Activated CD4-positive, alpha-beta T cell treated with anti-CD3 and anti-CD28 coated beads for 4 hours (primary cell): ENCODE results near the gene DUS1L.

Experiments used
- DNase-seq, 2 donors: peaks; one replicate each; pipeline ENCODE4 v3.0.0-alpha.2; 2020

The DUS1L gene

DNA sequence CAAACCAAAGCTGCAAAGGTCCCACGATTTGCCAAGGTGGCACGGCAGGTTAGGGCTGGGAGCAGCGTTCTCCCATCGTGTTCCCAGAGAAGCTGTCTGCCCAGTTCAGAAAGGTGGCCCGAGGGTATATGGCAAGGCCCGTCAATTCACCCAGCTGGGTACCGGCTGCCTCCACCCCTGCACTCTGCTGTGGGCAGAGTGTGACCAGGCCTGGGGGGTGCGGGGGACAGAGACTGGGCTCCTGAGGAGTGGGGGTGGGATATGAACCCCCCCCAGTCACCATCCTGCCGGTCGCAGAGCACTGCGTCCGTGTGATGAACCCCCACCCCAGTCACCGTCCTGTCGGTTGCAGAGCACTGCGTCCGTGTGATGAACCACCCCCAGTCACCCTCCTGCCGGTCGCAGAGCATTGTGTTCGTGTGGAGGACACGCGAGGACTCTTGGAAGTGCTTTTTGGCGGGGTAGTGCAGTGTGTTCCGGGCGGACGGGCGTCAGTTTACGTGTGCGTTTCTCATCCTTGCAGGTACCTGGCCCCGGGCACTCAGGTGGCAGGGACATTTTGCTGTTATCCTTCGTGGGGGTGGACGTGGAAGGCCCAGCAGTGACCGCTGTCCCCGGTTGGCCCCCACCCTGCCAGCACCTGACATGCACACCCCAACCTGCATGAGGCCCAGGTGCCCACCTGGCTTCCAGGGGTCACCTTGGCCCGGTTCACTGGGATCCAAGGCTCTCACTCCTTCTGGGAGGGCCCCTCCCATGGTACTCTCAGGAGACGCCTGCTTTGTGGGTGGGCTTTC, 35.1 kb upstream of the DUS1L start:
- DNase-seq: no peak

DNA sequence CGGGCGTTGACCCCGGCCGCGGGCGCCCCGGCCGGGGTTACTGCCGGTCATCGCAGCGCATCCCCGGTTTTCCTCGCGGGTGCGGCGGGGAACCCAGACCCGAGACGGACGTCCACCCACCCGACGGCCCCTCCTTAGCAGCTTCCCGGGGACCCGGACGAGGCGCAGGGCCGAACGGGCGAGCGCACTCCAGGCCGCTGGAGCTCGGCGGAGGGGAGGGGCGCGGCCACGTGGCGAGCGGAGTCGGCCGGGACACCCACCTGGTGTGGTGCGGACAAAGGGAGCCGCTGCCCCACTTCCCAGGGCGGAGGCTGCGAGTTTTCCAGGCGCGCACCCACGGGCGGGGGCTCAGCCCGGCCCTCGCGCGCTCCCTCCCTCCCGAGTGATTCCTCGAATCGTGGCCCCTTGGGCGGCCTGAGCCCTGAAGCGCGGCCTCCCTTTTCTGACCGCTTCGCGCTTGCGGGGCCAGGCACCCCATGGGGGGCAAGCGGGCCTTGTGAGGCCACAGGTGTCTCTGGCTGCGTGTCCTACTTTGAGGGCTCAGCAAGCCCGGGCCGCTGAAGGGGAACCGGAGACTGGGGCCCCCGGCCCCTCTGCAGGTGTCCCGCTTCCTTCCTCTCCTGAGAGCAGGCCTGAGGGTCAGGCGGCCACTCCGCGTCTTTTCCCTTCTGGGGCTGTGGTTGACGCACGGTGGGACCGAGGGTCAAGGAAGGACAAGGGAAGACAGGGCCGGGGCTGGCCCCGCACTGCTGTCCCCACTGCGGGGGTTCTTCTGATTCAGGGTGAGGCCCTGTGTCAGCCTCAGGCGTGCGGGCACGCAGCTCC, 33.5 kb upstream of the DUS1L start:
- no peak for DNase-seq

DNA sequence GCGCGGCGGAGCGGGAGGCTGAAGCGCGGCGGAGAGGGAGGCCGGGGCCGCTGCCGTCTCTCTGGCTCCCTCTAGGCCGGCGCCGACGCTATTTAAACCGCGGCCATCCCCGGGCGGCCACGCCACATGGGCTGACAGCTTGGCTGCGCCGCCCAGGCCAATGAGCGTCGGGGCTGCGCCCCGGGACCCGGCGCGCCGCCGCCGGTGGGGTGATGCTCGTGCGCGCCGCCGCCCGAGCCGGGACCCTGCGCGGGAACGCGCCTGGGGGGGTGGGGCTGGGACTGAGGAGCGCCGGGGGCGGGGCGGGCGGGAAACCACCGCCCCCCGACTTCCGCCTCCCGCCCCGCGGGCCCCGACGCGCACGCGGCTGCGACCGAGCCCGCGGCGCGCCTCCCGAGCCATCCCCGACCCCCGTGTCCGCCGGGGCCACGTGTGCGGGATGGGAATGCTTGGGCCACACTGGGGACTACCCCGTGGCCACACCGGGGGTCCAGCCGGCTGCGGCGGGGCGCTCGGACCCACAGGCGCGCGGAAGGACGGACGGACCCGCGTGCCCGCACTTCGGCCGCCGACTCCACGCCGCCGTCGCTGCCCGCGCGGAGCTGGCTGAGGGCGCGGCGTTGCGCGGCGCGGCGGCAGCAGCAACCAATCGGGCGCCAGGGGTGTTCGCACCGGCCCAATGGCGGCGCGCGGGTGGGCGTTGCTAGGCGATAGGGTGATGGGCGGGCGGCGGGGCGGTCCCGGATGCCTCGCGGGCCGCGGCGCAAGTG, 32.8 kb upstream of the DUS1L start, which contains the start of gene FASN:
Gene FASN (minus strand): TSS at position 68 of the 770 bp plus-strand sequence. CDS start 1,791 bp downstream, outside the sequence.
- DNase-seq: peak; percentile 92 to 93

DNA sequence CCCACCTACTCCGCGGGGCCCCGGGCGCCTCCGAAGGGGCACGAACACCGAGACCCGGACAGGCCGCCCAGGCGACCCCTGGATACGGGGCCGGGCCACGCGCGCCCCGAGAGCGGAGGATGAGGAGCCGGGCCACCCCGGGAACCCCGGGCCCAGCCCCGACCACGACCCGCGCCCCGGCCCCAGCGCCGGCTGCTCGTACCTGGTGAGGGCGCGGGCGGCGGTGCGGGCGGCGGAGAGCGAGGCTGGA, 32.2 kb upstream of the DUS1L start:
- DNase-seq: peak; percentile 49 to 67

DNA sequence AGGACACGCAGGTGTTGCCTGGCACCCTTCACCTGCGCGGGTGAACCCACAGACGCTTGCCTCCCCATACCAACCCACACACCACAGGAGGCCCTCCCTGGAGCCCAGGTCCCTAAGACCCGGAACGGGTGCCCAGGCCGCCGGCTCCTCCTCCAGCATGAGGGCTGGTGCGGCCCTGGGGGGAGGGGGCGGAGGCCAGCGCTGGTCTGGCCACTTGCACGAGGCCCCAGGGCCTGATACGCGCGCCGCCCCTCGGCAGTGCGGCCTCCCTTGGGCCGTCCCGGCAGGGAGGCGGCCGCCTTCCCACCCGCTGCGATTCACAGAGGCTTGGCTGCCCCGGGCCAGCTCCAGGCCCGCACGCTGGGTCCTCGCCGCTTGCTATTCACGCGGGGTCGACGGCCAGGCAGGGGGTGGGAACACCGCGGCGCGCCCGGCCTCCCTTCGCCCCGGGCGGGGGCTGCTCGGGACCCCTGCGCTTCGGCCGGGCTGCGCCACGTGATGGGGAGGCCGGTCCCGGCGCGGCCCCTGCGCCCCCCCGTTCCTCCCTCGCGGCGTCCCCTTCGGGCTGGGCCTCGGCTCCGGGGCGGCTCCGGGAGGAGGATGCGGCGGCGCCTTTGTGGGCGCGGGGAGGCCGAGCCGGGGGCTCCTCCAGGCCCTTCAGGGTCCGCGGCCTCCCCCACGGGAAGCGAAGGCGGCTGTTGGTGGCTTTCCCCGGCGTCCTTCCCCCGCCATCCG, 31.7 kb upstream of the DUS1L start:
- peak in 1 of 2 donors; percentile 34 for DNase-seq

DNA sequence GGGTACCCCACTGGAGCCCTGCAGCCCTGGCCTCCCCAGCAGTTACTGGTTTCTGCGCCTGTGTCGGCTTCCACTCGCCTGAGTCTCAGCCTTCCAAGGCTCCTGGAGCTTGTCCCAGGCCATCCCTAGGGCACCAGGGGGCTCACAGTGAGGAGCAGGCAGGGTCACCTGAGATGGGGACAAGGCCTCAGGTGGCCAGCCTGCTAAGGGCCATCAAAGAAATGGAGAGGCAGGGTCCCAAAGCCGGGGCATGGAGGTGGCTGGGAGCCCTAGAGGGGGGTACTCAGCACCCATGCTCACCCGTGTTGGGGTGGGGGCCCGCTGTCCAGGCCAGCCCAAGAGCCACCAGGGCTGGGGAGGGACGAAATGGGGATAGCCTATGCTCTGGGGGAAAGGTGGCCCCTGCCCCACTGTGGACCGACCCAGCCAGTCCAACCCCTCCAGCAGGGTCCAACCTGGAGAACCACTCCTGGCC, 31.1 kb upstream of the DUS1L start:
- no peak for DNase-seq

DNA sequence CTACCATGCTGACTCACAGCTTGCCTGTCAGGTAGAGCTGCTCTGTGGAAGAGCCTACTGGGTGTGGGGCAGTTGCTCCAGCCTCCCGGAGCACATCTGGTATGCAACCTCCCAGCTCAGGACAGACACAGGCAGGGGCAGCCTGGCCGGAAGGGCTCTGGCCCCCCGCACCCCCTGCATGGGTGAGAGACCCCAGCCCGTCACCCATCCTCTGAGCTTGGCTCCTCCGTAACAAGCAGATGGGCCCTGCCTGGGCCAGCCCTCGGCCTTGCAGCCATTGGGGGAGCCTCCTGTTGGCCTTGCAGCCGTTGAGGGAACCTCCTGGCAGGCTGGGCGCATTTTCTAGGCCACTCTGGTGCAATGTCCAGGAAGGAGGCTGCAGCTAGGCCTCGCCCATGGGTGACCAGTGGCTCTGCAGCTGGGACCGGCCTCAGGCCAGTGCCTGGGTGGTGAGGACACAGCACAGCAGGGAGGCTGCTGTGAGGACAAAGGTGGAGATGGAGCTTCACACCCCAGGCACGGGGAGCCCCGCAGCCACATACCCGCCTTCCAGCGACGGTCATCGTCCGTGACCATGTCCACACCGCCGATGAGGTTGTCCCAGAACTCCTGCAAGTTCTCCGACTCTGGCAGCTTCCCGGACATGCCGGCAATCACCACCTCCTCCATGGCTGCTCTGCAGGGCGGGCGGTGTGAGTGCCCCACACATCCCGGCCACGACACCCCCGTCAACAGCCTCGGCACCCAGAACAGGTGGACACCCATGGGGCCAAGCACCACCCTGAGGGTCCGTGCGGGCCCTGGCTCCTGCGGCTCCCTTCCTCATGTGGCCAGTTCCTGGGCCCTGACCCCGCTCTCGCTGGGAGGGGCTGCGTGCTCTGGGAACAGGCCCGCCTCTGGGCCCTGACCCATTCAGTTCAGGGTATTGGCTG, 30.4 kb upstream of the DUS1L start:
- DNase-seq: no peak

DNA sequence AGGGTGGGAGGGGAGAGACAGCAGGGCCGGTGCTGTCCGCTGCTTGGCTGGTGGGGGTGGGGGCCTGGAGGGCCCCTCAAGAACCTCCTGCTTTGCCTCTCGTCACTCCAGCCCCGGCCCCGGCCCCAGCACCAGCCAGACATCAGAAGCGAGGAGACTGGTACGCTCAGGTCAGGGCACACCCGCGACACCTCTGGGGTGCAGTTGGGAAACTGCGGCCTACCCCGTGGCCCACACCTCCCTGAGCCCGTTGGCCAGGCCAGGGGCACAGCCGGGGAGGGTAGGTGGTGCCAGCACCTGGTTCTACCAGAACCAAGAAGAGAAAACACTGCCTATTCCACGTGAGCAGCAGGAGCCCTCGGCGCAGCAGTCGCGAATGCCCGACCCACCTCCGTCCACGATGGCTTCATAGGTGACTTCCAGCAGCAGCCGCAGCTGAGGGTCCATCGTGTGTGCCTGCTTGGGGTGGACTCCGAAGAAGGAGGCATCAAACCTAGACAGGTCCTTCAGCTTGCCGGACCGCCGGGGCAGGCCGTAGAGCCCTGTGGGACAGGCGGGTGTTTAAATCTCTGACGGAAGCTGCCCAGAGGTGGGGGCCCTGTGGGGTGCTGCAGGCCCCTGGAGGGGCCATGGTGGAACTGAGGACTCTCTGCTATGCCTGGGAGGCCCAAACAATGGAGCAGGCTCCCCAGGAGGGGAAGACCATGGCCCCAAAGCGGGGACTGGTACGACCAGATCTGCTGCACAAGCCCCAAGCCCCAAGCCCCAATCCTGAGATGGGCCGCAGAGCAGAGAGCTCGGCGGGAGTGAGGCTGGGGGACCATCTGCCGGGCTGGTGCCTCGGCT, 29.6 kb upstream of the DUS1L start:
- no peak for DNase-seq

DNA sequence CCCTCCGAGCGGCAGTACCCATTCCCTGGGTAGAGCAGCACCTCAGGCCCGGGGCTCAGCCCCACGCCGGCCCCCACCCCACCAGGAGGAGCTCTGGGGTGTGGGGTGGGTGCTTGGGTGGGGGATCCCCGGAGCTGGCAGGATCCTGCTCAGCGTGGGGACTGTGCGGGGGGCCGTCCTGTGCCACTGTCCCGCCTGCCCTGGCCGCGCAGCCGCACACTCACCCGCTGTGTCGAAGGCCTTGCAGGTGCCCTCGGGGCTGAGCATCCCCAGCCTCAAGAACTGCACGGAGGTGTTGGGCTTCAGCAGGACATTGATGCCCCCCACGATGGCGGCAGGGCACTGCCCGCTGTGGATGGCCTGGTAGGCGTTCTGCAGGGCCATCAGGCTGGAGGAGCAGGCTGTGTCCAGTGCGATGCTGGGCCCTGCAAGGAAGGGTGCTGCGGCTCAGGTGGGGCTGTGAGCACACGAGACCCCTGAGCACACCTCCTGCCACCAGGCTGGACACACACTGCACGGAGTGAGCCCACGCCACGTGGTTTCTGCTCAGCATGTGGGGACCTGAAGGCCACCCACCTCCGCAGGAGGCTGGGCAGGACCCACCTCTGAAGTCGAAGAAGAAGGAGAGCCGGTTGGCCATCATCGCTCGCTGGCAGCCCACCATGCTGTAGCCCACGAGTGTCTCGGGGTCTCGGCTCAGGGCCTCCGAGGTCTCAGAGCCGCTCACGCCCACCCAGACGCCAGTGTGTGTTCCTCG, 27.6 kb upstream of the DUS1L start:
- DNase-seq: no peak

DNA sequence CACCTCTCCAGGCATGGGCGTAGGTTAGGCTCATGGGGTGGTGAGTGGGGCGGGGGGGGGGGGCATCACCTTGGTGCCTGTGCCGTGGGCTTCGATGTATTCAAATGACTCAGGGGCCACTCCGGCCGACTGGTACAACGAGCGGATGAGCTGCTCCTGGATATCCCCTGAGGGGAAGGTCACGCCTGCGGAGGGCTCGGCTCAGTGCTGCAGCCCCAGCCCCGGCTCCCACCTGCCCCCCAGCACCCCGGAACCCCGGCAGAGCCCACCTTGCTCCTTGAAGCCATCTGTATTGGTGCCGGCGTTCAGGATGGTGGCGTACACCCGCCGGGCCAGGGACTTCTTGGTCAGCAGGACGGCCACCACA, 27.0 kb upstream of the DUS1L start:
- no peak for DNase-seq

DNA sequence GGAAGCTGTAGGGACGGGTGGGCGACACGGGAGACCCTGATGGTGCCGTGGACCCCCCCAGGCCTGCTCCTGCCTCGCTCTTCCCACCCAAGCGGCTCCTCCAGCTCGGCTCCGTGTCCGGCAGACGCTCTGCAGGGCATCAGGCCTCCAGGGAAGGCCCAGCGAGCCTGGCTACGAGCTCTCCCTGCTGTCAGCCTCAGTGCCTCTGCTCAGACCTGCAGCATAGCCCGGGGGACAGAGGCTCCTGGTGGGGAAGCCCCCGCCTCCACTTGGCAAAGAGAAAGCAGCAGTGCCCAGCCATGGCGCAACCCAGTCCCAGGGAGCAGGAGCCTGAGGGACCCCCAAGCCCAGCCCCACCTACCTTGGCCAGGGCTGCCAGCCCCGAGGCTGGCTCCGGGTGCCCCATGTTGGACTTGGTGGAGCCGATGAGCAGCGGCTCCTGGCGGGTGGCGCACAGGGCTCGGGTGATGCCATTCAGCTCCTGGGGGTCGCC, 26.5 kb upstream of the DUS1L start:
- DNase-seq: no peak

DNA sequence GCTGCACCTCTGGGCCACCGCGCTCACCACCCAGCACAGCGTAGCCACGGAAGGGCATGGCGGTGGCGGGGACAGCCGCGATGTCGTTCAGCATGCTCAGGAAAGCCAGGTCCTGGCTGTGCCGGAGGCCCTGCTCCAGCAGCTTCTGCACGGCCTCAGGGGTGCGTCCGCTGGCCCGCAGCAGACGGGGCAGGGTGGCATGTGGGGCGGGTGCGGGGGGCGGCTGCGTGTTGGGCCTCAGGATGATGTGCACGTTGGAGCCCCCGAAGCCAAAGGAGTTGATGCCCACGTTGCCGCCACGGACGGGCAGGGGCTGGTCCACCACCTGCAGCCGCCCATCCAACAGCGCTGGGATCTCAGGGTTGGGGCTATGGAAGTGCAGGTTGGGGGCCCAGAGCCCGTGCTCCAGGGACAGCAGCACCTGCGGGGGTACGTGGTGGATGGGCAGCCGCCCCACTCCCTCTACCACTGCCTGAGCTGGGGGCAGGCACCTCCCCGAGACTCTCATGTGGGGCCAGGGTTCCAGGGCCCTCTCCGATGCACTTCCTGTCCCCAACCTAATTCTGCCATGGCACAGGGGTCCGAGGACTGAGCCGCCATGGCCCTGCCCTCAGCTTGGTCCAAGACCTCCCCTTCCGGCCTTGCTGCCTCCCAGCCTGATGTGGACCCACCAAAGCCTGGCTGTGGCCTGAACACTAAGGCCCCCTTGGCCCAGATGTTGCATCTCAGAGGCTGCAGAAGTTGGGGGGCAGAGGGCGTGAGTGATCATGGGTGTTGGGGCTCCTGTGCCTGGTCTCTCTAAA, 25.9 kb upstream of the DUS1L start:
- no peak for DNase-seq

DNA sequence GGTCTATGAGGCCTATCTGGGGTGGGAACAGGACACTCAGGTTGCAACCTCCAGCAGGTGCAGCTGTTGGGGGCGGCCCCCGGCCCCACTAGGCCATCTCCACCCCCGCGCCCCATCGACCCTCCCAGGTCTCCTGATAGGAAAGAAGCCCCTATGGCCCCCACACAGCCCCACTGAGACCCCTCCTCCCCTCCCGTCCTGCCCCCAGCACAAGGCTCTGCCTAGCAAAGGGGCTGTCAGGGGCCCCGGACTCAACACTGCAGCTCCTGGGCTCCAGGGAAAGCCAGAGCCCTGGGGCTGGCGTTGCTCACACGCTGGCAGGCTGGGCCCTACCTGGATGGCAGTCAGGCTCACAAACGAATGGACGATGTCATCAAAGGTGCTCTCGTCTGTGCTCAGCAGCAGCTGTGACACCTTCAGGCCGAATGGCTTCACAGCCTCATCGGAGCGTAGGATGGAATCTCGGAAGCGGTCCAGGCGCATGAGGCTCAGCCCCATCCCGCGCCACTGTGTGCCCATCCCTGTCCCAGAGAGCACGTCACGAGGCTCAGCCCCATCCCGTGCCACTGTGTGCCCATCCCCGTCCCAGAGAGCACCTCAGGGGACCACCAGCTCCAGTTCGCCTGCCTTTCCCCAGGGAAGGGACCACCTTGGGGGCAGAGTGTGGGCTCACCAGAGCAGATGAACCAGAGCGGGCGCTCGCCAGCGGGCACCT, 25.1 kb upstream of the DUS1L start:
- DNase-seq: no peak

DNA sequence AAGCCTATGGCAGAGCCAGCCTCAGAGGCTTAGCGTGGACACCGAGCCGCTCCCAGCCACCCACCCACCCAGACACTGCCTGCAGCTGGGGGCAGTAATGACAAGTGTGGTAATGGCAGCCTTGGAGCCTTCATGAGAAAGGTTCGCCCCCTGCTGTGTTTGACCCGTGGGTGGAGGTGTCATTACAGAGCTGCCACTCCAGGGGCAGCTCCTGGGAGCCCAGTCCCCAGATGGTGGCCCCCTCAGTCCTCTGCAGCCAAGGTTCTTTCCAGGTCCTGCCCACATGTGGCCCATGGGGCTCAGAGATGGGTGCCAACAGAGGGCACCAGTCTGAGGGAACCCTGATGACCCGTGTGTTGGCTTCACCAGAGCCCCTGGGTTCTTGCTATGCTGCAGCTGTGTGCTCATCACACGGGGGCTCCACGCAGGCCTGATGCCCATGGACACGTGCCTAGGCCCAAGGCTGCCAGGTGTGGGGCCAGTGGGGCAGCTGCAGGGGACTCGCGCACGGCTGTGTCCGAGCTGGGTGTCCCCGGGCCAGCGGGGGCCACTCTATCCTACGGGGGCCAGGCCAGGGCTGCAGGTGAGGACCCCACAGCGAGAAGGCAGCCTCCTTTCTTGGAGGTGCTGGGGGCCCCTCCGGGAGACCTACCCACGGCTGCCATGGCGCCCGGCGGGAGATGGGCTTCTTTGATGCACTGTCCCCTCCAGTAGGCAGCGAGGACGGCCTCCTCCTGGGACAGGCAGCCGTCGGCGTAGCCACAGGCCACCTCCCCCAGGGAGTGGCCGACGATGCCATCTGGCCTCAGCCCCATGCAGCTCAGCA, 24.3 kb upstream of the DUS1L start:
- DNase-seq: no peak

DNA sequence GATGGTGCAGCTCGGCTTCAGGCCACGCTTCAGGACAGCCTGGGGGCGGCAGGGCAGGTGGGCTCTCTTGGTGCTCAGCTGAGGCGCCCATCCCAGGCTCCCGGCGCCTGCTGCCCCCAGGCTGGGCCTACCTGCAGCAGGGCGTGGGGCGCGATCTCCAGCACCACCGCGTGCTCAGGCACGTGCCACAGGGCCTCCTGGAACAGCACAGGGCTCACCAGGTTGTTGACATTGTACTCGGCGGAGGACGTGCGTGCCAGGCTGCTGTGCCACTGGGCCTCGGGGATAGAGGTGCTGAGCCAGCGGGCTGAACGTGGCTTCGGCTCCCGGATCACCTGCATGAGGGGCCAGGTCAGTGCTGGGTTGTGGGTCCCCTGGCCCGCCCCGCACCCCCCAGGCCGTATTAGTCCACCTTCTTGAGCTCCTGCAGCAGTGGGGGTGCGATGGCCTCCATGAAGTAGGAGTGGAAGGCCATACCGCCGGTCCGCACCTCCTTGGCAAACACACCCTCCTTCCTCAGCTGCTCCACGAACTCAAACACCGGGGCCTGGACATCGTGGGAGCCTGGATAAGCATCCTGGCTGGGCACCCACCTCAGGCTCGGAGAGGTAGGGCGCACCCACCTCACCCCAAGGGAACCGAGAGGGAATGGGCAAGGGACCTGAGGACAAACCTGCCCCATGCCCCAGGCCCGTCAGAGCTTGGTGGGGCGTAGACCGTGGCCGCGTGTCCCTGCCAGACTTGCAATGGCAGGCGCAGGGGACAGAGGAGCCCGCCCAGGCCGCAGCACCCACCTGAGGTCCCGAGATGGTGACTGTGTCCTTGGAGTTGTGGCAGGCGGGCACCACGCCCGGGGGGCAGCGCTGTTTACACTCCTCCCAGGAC, 23.5 kb upstream of the DUS1L start:
- DNase-seq: no peak
